Peyer's patch (tissue), 4 donors: ENCODE results near the gene BACH2.
"Not testable (repeated sequence)": the region's sequence is repeated elsewhere in the genome, so short reads cannot be mapped to it uniquely, and the experiment has no call there.

Experiments used
- POLR2A ChIP-seq, 2 donors: fragments of 450-650 bp; IDR thresholded peaks; one replicate each; pipeline ENCODE4 v1.5.1; 2017; ENCODE audit warnings: antibody characterized with exemption in 2 of 2, mild to moderate bottlenecking in 2 of 2, moderate library complexity in 2 of 2
- TF ChIP-seq, protein P1 (sequence below), 6 experiments: fragments of 450-650 bp in 4 of 6; fragments of 200-600 bp in 2 of 6; sonication (generic) in 1 of 6; IDR thresholded peaks; one replicate each; pipeline ENCODE4 v1.5.1; 2017 to 2019; ENCODE audit warnings: antibody characterized with exemption in 6 of 6, mild to moderate bottlenecking in 3 of 6, moderate library complexity in 1 of 6

GRCh38 chr6:89892577-89892976 lies 404.1 kb downstream of the BACH2 start:
- TF ChIP-seq, protein P1, sequence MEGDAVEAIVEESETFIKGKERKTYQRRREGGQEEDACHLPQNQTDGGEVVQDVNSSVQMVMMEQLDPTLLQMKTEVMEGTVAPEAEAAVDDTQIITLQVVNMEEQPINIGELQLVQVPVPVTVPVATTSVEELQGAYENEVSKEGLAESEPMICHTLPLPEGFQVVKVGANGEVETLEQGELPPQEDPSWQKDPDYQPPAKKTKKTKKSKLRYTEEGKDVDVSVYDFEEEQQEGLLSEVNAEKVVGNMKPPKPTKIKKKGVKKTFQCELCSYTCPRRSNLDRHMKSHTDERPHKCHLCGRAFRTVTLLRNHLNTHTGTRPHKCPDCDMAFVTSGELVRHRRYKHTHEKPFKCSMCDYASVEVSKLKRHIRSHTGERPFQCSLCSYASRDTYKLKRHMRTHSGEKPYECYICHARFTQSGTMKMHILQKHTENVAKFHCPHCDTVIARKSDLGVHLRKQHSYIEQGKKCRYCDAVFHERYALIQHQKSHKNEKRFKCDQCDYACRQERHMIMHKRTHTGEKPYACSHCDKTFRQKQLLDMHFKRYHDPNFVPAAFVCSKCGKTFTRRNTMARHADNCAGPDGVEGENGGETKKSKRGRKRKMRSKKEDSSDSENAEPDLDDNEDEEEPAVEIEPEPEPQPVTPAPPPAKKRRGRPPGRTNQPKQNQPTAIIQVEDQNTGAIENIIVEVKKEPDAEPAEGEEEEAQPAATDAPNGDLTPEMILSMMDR (IDR thresholded peaks at IDR 0.05) = not testable (repeated sequence)
- TF ChIP-seq POLR2A (IDR thresholded peaks at IDR 0.05) = not testable (repeated sequence)
